HepG2 (cell line): ENCODE measurements around the gene ZKSCAN1. TPM values are rescaled to one million over a fixed set of nuclear protein-coding genes. Genes with fewer than 3 reads are reported as not detected.

Experiments used
- DMAP1 ChIP-seq: IDR thresholded peaks from 2 replicates; pipeline ENCODE4 v1.6.1; 2016
- EED ChIP-seq: sonication (generic); formaldehyde crosslinking; IDR thresholded peaks from 2 replicates; pipeline ENCODE4 v1.5.0; 2020; ENCODE audit warnings: mild to moderate bottlenecking, missing genetic modification reagents
- KLF13 ChIP-seq: sonication (generic); formaldehyde crosslinking; IDR thresholded peaks from 2 replicates; pipeline ENCODE4 v1.4.0; 2020; ENCODE audit warnings: mild to moderate bottlenecking, missing genetic modification reagents
- LCORL ChIP-seq, 2 experiments: fragments of 450-650 bp in 1 of 2; sonication (generic) in 1 of 2; formaldehyde crosslinking in 1 of 2; IDR thresholded peaks; 2 replicates each; pipeline versions ENCODE4 v1.5.0 to v1.6.1; 2017 to 2020; ENCODE audit warnings: antibody characterized with exemption in 1 of 2, missing genetic modification reagents in 1 of 2
- NONO ChIP-seq, 2 experiments: fragments of 450-650 bp in 1 of 2; sonication (generic) in 1 of 2; formaldehyde crosslinking in 1 of 2; IDR thresholded peaks in 1 of 2; conservative IDR thresholded peaks in 1 of 2; 2 replicates each; pipeline versions ENCODE4 v1.6.1 to v1.8.0; 2017 to 2022; ENCODE audit warnings: mild to moderate bottlenecking in 1 of 2, missing genetic modification reagents in 1 of 2, moderate library complexity in 1 of 2
- ONECUT2 ChIP-seq: sonication (generic); formaldehyde crosslinking; IDR thresholded peaks from 2 replicates; pipeline ENCODE4 v1.4.0; 2020; ENCODE audit warnings: missing genetic modification reagents
- PAF1 ChIP-seq: IDR thresholded peaks from 2 replicates; pipeline ENCODE4 v1.6.1; 2016; ENCODE audit warnings: missing genetic modification reagents, missing compliant biosample characterization
- RFX5 ChIP-seq: IDR thresholded peaks from 2 replicates; pipeline ENCODE4 v1.6.1; 2011; ENCODE audit warnings: low read depth, low read length, improper control_type of control experiment
- STAT5B ChIP-seq: sonication (generic); formaldehyde crosslinking; IDR thresholded peaks from 2 replicates; pipeline ENCODE4 v1.4.0; 2020; ENCODE audit warnings: missing genetic modification reagents
- TARDBP ChIP-seq: sonication (generic); formaldehyde crosslinking; IDR thresholded peaks from 2 replicates; pipeline ENCODE4 v1.8.0; 2022; ENCODE audit warnings: mild to moderate bottlenecking, missing genetic modification reagents
- TEAD2 ChIP-seq: sonication (generic); formaldehyde crosslinking; IDR thresholded peaks from 2 replicates; pipeline ENCODE4 v1.9.0; 2021; ENCODE audit warnings: missing genetic modification reagents
- TEAD3 ChIP-seq: optimal IDR thresholded peaks from 2 replicates; pipeline ENCODE3; 2016; ENCODE audit warnings: borderline replicate concordance
- ZBTB8A ChIP-seq: sonication (generic); formaldehyde crosslinking; IDR thresholded peaks from 2 replicates; pipeline ENCODE4 v1.4.0; 2020; ENCODE audit warnings: mild to moderate bottlenecking, low read depth, missing genetic modification reagents, borderline replicate concordance
- ZFYVE20 ChIP-seq: sonication (generic); formaldehyde crosslinking; IDR thresholded peaks from 2 replicates; pipeline ENCODE4 v1.8.0; 2023; ENCODE audit warnings: low read depth, mild to moderate bottlenecking, moderate library complexity, missing genetic modification reagents, borderline replicate concordance
- ZNF572 ChIP-seq: sonication (generic); formaldehyde crosslinking; IDR thresholded peaks from 2 replicates; pipeline ENCODE4 v1.5.1; 2020; ENCODE audit warnings: mild to moderate bottlenecking, missing genetic modification reagents
- ZNF589 ChIP-seq: sonication (generic); formaldehyde crosslinking; conservative IDR thresholded peaks from 2 replicates; pipeline ENCODE4 v1.8.0; 2022; ENCODE audit warnings: mild to moderate bottlenecking, moderate library complexity, missing genetic modification reagents
- ZNF773 ChIP-seq: sonication (generic); formaldehyde crosslinking; IDR thresholded peaks from 2 replicates; pipeline ENCODE4 v1.4.0; 2020; ENCODE audit warnings: missing genetic modification reagents, borderline replicate concordance
- polyA plus RNA-seq, 8 experiments: library from polyadenylated mRNA; depleted of rRNA in 3 of 8; stranded (reverse) in 7 of 8; unstranded in 1 of 8; fragments of >200 nt; fragmentation: Illumina TruSeq in 4 of 8; extraction: Trizol in 4 of 8; gene quantifications; 2 replicates each; pipeline versions ENCODE4 v1.2.1 to v1.2.3, GENCODE V29; 2011 to 2016; ENCODE audit warnings: low read depth in 4 of 8, missing spikeins in 1 of 8, mixed read lengths in 1 of 8; ENCODE audit not compliant: insufficient read depth in 1 of 8
- total RNA-seq, 5 experiments: library from RNA; depleted of rRNA; stranded (reverse); fragments of >200 nt; fragmentation: Illumina TruSeq; extraction: Trizol; gene quantifications; 2 replicates each; pipeline ENCODE4 v1.2.3, GENCODE V29; 2016; ENCODE audit warnings: low read depth in 1 of 5
- TF ChIP-seq, protein P1 (sequence below): sonication (generic); formaldehyde crosslinking; IDR thresholded peaks from 2 replicates; pipeline ENCODE4 v1.5.1; 2020; ENCODE audit warnings: missing genetic modification reagents, mild to moderate bottlenecking, borderline replicate concordance
- TF ChIP-seq, protein P2 (sequence below): sonication (generic); formaldehyde crosslinking; IDR thresholded peaks from 2 replicates; pipeline ENCODE4 v1.5.1; 2020; ENCODE audit warnings: missing genetic modification reagents, mild to moderate bottlenecking, borderline replicate concordance
- TF ChIP-seq, protein P3 (sequence below): sonication (generic); formaldehyde crosslinking; IDR thresholded peaks from 2 replicates; pipeline ENCODE4 v1.4.0; 2020; ENCODE audit warnings: missing genetic modification reagents, borderline replicate concordance
- TF ChIP-seq, protein P4 (sequence below): fragments of 450-650 bp; IDR thresholded peaks from 2 replicates; pipeline ENCODE4 v1.6.1; 2017

The ZKSCAN1 gene
- total and polyA plus RNA-seq, 2 of the 13 experiments (the other 11 are each of a cell fraction or from before 2014, with no cell fraction given), result 46.4 to 60.6 TPM

DNA sequence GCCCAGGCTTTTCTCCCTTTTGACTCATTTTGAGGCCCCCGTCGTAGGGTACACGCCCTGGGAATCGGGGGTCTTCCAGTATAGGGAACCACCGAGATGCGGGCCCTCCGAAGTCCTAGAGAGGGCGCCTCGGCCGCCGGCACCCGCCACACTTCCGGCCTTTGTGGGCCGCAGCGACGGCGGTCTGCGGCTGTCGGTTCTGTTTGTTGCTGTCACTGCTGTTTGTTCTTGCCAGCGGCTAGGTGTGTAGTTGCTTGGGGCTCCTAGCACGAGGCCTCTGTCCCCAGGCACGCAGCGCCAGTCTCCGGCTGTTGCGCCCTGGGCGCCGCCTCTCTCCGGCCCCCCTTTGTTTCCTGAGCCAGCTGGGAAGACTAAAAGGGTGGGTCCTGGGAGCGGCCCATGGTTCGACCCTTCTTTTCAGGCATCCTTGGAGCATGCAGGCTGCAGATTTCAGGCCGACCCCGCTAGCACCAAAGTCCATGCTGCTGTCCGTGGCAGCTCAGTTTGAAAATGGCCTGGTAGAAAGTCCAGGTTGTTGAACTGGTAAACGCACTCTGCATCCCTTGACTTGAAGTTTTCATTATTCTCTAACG lies 17.8 kb upstream of the ZKSCAN1 start (continued):
- TF ChIP-seq EED (CRISPR knock-in tag) (peak; percentile 27), TEAD2 (CRISPR knock-in tag) (no peak), DMAP1 (peak; percentile 85), ONECUT2 (CRISPR knock-in tag) (no peak), RFX5 (no peak), ZNF773 (CRISPR knock-in tag) (no peak; the same call in 1 of the 2 replicates), PAF1 (CRISPR knock-in tag) (no peak), ZNF572 (no peak; the same call in 1 of the 2 replicates), STAT5B (no peak), TARDBP (no peak; the same call in none of the 2 replicates), TEAD3 (peak; percentile 45), LCORL (IDR thresholded peaks at IDR 0.05) (no peak), LCORL (CRISPR knock-in tag; IDR thresholded peaks at IDR 0.05) (peak; percentile 38), NONO (IDR thresholded peaks at IDR 0.05) (no peak), NONO (CRISPR knock-in tag; conservative IDR thresholded peaks at IDR 0.05) (peak; percentile 66), ZNF589 (CRISPR knock-in tag) (no peak), ZBTB8A (no peak), ZFYVE20 (CRISPR knock-in tag) (no peak), KLF13 (CRISPR knock-in tag) (no peak)
- TF ChIP-seq, protein P1, sequence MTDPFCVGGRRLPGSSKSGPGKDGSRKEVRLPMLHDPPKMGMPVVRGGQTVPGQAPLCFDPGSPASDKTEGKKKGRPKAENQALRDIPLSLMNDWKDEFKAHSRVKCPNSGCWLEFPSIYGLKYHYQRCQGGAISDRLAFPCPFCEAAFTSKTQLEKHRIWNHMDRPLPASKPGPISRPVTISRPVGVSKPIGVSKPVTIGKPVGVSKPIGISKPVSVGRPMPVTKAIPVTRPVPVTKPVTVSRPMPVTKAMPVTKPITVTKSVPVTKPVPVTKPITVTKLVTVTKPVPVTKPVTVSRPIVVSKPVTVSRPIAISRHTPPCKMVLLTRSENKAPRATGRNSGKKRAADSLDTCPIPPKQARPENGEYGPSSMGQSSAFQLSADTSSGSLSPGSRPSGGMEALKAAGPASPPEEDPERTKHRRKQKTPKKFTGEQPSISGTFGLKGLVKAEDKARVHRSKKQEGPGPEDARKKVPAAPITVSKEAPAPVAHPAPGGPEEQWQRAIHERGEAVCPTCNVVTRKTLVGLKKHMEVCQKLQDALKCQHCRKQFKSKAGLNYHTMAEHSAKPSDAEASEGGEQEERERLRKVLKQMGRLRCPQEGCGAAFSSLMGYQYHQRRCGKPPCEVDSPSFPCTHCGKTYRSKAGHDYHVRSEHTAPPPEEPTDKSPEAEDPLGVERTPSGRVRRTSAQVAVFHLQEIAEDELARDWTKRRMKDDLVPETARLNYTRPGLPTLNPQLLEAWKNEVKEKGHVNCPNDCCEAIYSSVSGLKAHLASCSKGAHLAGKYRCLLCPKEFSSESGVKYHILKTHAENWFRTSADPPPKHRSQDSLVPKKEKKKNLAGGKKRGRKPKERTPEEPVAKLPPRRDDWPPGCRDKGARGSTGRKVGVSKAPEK (CRISPR knock-in tag), result no peak
- TF ChIP-seq, protein P2, sequence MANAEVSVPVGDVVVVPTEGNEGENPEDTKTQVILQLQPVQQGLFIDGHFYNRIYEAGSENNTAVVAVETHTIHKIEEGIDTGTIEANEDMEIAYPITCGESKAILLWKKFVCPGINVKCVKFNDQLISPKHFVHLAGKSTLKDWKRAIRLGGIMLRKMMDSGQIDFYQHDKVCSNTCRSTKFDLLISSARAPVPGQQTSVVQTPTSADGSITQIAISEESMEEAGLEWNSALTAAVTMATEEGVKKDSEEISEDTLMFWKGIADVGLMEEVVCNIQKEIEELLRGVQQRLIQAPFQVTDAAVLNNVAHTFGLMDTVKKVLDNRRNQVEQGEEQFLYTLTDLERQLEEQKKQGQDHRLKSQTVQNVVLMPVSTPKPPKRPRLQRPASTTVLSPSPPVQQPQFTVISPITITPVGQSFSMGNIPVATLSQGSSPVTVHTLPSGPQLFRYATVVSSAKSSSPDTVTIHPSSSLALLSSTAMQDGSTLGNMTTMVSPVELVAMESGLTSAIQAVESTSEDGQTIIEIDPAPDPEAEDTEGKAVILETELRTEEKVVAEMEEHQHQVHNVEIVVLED, result peak; percentile 70
- TF ChIP-seq, protein P3, sequence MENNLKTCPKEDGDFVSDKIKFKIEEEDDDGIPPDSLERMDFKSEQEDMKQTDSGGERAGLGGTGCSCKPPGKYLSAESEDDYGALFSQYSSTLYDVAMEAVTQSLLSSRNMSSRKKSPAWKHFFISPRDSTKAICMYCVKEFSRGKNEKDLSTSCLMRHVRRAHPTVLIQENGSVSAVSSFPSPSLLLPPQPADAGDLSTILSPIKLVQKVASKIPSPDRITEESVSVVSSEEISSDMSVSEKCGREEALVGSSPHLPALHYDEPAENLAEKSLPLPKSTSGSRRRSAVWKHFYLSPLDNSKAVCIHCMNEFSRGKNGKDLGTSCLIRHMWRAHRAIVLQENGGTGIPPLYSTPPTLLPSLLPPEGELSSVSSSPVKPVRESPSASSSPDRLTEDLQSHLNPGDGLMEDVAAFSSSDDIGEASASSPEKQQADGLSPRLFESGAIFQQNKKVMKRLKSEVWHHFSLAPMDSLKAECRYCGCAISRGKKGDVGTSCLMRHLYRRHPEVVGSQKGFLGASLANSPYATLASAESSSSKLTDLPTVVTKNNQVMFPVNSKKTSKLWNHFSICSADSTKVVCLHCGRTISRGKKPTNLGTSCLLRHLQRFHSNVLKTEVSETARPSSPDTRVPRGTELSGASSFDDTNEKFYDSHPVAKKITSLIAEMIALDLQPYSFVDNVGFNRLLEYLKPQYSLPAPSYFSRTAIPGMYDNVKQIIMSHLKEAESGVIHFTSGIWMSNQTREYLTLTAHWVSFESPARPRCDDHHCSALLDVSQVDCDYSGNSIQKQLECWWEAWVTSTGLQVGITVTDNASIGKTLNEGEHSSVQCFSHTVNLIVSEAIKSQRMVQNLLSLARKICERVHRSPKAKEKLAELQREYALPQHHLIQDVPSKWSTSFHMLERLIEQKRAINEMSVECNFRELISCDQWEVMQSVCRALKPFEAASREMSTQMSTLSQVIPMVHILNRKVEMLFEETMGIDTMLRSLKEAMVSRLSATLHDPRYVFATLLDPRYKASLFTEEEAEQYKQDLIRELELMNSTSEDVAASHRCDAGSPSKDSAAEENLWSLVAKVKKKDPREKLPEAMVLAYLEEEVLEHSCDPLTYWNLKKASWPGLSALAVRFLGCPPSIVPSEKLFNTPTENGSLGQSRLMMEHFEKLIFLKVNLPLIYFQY (CRISPR knock-in tag), result peak; percentile 98
- TF ChIP-seq, protein P4, sequence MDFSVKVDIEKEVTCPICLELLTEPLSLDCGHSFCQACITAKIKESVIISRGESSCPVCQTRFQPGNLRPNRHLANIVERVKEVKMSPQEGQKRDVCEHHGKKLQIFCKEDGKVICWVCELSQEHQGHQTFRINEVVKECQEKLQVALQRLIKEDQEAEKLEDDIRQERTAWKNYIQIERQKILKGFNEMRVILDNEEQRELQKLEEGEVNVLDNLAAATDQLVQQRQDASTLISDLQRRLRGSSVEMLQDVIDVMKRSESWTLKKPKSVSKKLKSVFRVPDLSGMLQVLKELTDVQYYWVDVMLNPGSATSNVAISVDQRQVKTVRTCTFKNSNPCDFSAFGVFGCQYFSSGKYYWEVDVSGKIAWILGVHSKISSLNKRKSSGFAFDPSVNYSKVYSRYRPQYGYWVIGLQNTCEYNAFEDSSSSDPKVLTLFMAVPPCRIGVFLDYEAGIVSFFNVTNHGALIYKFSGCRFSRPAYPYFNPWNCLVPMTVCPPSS, result no peak
